COLO668 (cell line): ENCODE data around the gene STYXL2.
A peak's percentile ranks its signal among the peaks of the same experiment; 100 is the strongest.

Experiments
- DNase-seq: peaks from one replicate; lab custom pipeline; 2025; ENCODE audit not compliant: unreplicated experiment; lab: John Stamatoyannopoulos, UW

The STYXL2 gene

GRCh38 chr1:167077128-167077867, 16.6 kb upstream of the STYXL2 start:
- DNase-seq, result no peak

GRCh38 chr1:167077868-167078210, 16.0 kb upstream of the STYXL2 start:
- DNase-seq, result no peak

- no peak for DNase-seq
Measured at GRCh38 chr1:167081594-167082156, 12.2 kb upstream of the STYXL2 start.

GRCh38 chr1:167082511-167083027, 11.3 kb upstream of the STYXL2 start:
- peak; percentile 72 for DNase-seq

- peak; percentile 78 for DNase-seq
Measured at GRCh38 chr1:167083066-167083665, 10.7 kb upstream of the STYXL2 start.

- no peak for DNase-seq
Measured at GRCh38 chr1:167083871-167084270, 10.0 kb upstream of the STYXL2 start.

- no peak for DNase-seq
Measured at GRCh38 chr1:167084757-167085156, 9.1 kb upstream of the STYXL2 start.

- DNase-seq, result peak; percentile 28
Measured at GRCh38 chr1:167086033-167086432, 7.8 kb upstream of the STYXL2 start.

- DNase-seq, result no peak
Measured at GRCh38 chr1:167086768-167087167, 7.1 kb upstream of the STYXL2 start.

GRCh38 chr1:167088746-167089417, 5.0 kb upstream of the STYXL2 start:
- DNase-seq, result no peak

- DNase-seq, result no peak
Measured at GRCh38 chr1:167089939-167090313, 3.9 kb upstream of the STYXL2 start.

GRCh38 chr1:167090314-167090942, 3.4 kb upstream of the STYXL2 start, which contains the start of gene GPA33:
Gene GPA33, minus strand, starts transcription at chr1:167090377. Its CDS starts 90 bp downstream, at chr1:167090287.
- no peak for DNase-seq

- no peak for DNase-seq
Measured at GRCh38 chr1:167092653-167093052, 1.2 kb upstream of the STYXL2 start.

- DNase-seq, result no peak
Measured at GRCh38 chr1:167094690-167095089, 815 bp downstream of the STYXL2 start.

- DNase-seq, result peak; percentile 40
Measured at GRCh38 chr1:167095368-167095767, 1.5 kb downstream of the STYXL2 start.

GRCh38 chr1:167099851-167100250, 6.0 kb downstream of the STYXL2 start:
- no peak for DNase-seq

GRCh38 chr1:167100730-167101129, 6.9 kb downstream of the STYXL2 start:
- no peak for DNase-seq

GRCh38 chr1:167101754-167102153, 7.9 kb downstream of the STYXL2 start:
- DNase-seq, result no peak

- DNase-seq, result no peak
Measured at GRCh38 chr1:167102906-167103573, 9.2 kb downstream of the STYXL2 start.

GRCh38 chr1:167104256-167104633, 10.4 kb downstream of the STYXL2 start:
- DNase-seq, result no peak
